Measurements from ENCODE around the gene CASQ2.
"Not testable (repeated sequence)": the region's sequence is repeated elsewhere in the genome, so short reads cannot be mapped to it uniquely, and the experiment has no call there.

CASQ2 gene

DNA sequence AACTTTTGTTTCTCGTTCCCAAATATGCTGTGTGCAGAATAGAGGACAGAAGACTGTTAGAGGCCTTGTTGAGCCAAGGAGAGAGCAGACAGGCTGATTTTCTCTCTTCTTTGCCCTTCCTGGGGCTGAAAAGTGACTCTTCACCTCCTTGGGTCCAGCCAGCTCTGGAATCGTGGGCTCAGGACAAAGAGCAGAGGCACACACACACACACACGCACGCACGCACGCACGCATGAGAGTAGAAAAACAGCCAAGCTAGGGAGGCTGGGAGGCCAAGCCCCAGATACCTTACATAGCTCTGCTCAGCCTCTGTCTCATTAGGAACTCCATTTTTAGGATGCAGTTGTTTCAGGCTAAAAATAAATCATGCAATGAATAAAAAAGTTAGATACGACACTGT is at the start of gene CASQ2:
CASQ2 (minus strand) TSS at position 166 of the 400 bp plus-strand sequence. CDS start 173 bp downstream, outside the sequence.
- no peak for DNase-seq

- no peak for DNase-seq
These were observed 47.2 kb upstream of the CASQ2 start for GRCh38 chr1:115815694-115816093.

- DNase-seq = no peak
These were observed 46.3 kb upstream of the CASQ2 start for GRCh38 chr1:115814685-115815398.

GRCh38 chr1:115813727-115814126 is 45.2 kb upstream of the CASQ2 start:
- no peak for DNase-seq

GRCh38 chr1:115811140-115811828 is 42.8 kb upstream of the CASQ2 start:
- no peak for DNase-seq

DNA sequence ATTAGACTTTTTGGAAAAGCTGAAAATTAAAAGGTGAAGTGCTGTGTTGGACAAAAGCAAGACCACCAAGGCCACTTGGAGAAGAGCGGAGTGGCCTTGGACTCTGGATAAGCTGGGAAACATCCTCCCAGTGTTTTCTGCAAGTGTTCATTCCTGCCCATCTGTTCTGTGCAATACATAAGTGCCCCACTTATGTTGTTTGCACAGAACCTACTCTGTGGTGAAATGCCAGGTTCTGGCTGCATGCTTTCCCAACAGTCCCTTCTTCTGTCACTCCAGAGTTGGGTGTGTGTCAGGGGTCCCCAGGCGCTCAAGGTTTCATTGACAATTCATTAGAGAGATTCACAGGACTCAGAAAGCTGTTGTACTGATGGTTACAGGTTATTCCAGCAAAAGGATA is 42.1 kb upstream of the CASQ2 start:
- no peak for DNase-seq

GRCh38 chr1:115809847-115810246 is 41.3 kb upstream of the CASQ2 start:
- no peak for DNase-seq

GRCh38 chr1:115809076-115809475 is 40.6 kb upstream of the CASQ2 start:
- DNase-seq = no peak

GRCh38 chr1:115807723-115808122 is 39.2 kb upstream of the CASQ2 start:
- DNase-seq = peak; percentile 83

- no peak for DNase-seq
These were observed 37.1 kb upstream of the CASQ2 start for GRCh38 chr1:115805597-115805996.

GRCh38 chr1:115802416-115802815 is 33.9 kb upstream of the CASQ2 start:
- no peak for DNase-seq

DNA sequence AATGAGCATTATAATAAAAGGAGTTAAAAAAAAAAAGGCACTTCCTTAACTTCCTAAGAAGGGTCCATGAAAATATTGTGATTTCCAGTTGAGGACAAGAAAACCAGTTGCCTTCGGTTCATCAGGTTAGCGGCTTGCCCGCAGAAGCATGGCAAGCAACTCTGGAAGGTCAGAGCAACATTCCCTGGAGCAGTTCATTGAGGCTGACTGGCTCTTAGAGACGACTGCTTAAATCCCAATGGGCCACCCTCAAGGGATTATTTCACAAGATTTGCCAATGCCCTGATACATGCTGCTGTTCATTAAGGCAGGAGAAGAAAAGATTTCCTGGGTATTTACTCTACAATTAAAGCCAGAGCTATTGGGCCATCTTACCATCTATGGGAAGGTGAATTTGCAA is 29.0 kb upstream of the CASQ2 start:
- peak; percentile 26 for DNase-seq

DNA sequence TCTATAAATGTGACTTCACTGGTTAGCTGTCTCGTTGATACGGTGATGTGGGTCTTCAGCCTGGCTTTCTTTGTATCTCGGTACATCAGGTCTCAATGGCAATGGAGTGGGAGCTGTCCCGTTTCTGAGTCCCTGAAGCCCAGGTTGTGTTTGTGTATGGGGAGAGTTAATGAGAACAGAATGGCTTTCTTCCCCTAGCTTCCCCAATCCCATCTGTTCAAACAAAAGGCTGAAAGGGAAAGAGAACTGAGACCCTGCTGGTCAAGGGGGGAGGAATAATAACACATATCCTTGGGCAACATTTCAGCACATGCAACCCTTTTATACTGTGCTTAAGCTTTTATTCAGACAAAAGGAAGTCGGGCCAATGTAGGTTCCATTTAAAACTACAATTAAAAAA is 28.4 kb upstream of the CASQ2 start:
- no peak for DNase-seq

DNA sequence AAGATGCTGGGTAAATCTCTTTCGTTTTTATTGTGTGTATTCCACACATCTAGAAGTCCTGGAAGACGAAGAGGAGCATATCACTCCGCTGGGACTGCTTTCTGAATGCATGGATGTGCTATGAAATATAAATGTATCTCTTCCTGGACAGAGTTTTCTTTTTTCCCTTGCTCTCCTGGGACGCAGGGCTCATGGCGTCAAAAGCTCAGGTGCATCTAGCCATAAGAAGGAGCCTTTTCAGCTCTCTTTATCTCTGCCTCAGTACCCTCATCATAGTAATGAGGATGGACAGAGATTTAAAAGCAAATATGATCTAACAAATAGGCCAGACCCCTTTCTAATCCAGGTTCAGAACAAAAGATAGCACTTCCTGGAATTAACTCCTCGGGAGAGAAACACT is 27.5 kb upstream of the CASQ2 start:
- no peak for DNase-seq

DNA sequence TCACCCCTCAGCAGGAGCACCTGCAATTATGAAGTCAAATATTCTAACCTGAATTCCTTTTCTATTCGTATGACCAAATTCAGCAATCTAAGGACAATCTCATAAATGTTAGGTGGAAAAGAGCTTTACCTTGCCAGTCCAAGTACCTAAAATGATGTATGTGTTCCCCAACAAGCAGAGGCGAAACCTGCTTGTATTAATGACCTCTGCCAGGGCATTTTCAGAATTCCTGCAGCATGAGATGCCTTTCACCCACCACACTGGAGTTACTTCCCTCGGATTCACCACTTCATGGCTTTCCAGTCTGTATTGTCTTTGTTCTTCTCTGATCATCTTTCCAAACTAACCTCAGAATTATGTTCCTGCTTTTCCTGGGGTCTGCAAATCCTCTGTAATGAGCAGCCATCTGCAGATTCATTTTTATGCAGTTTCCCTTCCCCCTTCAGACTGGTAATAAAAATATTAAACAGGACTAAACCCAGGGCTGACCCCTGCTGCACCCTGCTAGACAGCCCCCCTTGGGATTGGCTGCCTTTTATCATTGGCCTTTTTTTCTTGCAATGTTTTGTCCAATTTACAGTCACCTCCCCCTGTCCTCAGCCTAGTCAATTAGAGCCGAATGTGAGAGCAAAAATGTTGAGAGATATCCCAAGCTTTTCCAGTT is 26.6 kb upstream of the CASQ2 start:
- no peak for DNase-seq

- DNase-seq = no peak
These were observed 24.6 kb upstream of the CASQ2 start for GRCh38 chr1:115793162-115793561.

- no peak for DNase-seq
These were observed 23.3 kb upstream of the CASQ2 start for GRCh38 chr1:115791816-115792215.

- no peak for DNase-seq
These were observed 22.3 kb upstream of the CASQ2 start for GRCh38 chr1:115790846-115791245.

DNA sequence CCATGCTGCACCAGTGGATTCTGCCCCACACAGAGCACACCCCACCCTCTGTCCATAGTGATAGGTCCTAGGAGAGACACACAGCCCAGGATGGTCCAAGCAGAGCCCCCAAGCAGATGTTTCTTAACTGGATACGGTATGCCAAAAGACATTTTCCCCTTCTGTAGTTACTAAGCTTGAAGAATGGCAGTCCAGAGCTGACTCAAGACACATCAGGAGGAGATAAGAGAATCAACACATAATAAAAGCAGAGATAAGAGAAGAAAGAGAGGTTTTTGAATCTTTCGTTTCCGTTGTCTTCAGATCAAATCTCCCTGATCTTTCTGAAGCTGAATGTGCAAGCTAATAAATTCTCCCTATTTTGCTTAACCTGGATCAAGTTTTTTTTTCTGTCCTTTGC is 21.8 kb upstream of the CASQ2 start:
- DNase-seq = no peak

DNA sequence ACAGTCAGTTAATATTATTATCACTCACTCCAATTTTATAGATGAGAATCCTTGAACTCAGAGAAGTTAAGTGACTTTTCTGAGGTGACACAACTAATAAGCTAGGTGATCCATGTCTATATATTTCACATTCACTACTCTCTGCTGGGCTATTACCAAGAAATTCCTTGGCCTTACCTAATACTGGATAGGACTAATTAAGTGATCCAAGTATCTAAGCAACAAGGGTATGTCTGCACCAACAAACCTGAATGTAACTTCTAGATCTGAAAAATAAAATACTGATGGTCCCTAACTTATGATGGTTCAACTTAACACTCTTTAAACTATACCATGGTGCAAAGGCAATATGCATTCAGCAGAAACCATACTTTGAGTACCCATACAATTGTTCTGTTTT is 14.8 kb upstream of the CASQ2 start:
- DNase-seq = no peak

GRCh38 chr1:115782571-115783281 is 14.2 kb upstream of the CASQ2 start:
- DNase-seq = no peak

DNA sequence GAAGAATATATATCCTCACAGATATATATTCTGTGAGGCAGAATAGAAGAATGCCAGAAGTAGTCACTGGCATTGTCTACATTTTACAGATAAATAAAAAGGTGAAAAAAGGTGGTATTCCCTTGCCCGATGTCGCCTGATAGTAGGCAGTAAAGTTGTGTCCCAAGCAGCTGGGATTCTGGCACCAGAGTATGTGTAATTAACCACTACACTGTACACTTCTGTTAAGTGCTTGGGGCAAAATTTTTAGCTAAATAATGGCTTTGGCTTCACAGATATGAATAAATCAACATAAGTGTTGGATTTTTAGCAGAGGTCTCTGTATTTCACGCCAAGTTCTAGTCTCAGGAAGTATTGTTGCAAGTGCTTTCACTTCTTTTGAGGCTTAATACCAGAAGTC is 13.3 kb upstream of the CASQ2 start:
- DNase-seq = no peak

- no peak for DNase-seq
These were observed 12.8 kb upstream of the CASQ2 start for GRCh38 chr1:115781343-115781742.

DNA sequence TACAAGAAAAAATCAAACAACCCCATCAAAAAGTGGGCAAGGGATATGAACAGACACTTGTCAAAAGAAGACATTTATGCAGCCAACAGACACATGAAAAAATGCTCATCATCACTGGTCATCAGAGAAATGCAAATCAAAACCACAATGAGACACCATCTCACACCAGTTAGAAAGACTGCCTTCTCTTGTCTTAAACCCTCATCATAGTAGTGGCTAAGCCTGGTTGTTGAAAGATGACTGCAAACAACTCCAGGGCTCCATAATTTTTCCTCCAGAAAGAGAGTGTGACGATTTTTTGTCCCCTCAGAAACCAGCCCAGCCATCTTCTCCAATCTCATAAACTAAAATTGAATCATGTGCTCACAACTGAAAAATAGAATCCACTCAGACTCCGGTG is 12.1 kb upstream of the CASQ2 start:
- DNase-seq = not testable (repeated sequence)

All from NCI-H82 (cell line).